Dermis blood vessel endothelial cell (primary cell): ENCODE results near the gene SETD3. TPM values are rescaled to one million over a fixed set of nuclear protein-coding genes. Genes with fewer than 3 reads are reported as not detected.

Source experiments
- DNase-seq: peaks from one replicate; pipeline ENCODE4 v3.0.0; 2010
- total RNA-seq: library from RNA; depleted of rRNA; stranded (reverse); fragments of >200 nt; gene quantifications from 2 replicates; pipeline ENCODE4 v1.2.3, GENCODE V29; 2014

SETD3 gene
- total RNA-seq, 1 donor from 2014 or later: 82.7 TPM

- peak; percentile 59 for DNase-seq
Observed at GRCh38 chr14:99389174-99389826, 91.4 kb downstream of the SETD3 start.

- DNase-seq: no peak
Observed at GRCh38 chr14:99388286-99388685, 92.4 kb downstream of the SETD3 start.

GRCh38 chr14:99387880-99388279 is 92.8 kb downstream of the SETD3 start:
- no peak for DNase-seq

GRCh38 chr14:99384450-99385417 is 95.9 kb downstream of the SETD3 start:
- no peak for DNase-seq

GRCh38 chr14:99383472-99384449 is 96.9 kb downstream of the SETD3 start:
- no peak for DNase-seq

GRCh38 chr14:99382781-99383471 is 97.7 kb downstream of the SETD3 start:
- no peak for DNase-seq

GRCh38 chr14:99382071-99382470 is 98.6 kb downstream of the SETD3 start:
- no peak for DNase-seq

- DNase-seq: no peak
Observed at GRCh38 chr14:99381688-99382060, 99.0 kb downstream of the SETD3 start.

- DNase-seq: no peak
Observed at GRCh38 chr14:99380991-99381687, 99.5 kb downstream of the SETD3 start.

- no peak for DNase-seq
Observed at GRCh38 chr14:99380402-99380801, 100.3 kb downstream of the SETD3 start.

GRCh38 chr14:99378782-99379214 is 101.9 kb downstream of the SETD3 start:
- DNase-seq: no peak

GRCh38 chr14:99377951-99378350 is 102.7 kb downstream of the SETD3 start:
- no peak for DNase-seq

- no peak for DNase-seq
Observed at GRCh38 chr14:99374964-99375363, 105.7 kb downstream of the SETD3 start.

GRCh38 chr14:99363616-99364290 is 116.9 kb downstream of the SETD3 start:
- DNase-seq: no peak

- no peak for DNase-seq
Observed at GRCh38 chr14:99363051-99363450, 117.6 kb downstream of the SETD3 start.

- no peak for DNase-seq
Observed at GRCh38 chr14:99361596-99362215, 119.0 kb downstream of the SETD3 start.

- no peak for DNase-seq
Observed at GRCh38 chr14:99360774-99361595, 119.7 kb downstream of the SETD3 start.

GRCh38 chr14:99359906-99360305 is 120.8 kb downstream of the SETD3 start:
- DNase-seq: no peak

GRCh38 chr14:99357916-99358390 is 122.7 kb downstream of the SETD3 start:
- no peak for DNase-seq
